Mesothelial cell of epicardium (in vitro differentiated cells): ENCODE measurements around the gene ERAP2. TPM values are rescaled to one million over a fixed set of nuclear protein-coding genes. Genes with fewer than 3 reads are reported as not detected.

Source experiments
- DNase-seq, 2 experiments: peaks; one replicate each; pipeline ENCODE4 v3.0.0; 2021; ENCODE audit warnings: low spot score in 2 of 2; ENCODE audit not compliant: unreplicated experiment in 2 of 2
- H3K27ac Mint-ChIP-seq: 2 replicates; pipeline ENCODE4 v1.8.0; 2021; ENCODE audit warnings: mixed read lengths
- H3K27me3 Mint-ChIP-seq: 2 replicates; pipeline ENCODE4 v1.8.0; 2021; ENCODE audit warnings: low read depth, mixed read lengths
- H3K36me3 Mint-ChIP-seq: 2 replicates; pipeline ENCODE4 v1.8.0; 2021; ENCODE audit warnings: mixed read lengths
- H3K4me1 Mint-ChIP-seq: 2 replicates; pipeline ENCODE4 v1.8.0; 2021; ENCODE audit warnings: mixed read lengths
- H3K4me3 Mint-ChIP-seq: 2 replicates; pipeline ENCODE4 v1.8.0; 2021; ENCODE audit warnings: mild to moderate bottlenecking, moderate library complexity, mixed read lengths
- H3K9me3 Mint-ChIP-seq: 2 replicates; pipeline ENCODE4 v1.8.0; 2021; ENCODE audit warnings: mixed read lengths
- CTCF ChIP-seq: fragments of 200-600 bp; sonication (generic); IDR thresholded peaks from one replicate; pipeline ENCODE4 v1.5.0; 2021; ENCODE audit warnings: antibody characterized with exemption; ENCODE audit not compliant: unreplicated experiment
- total RNA-seq: library from RNA; stranded (reverse); gene quantifications from 3 replicates; pipeline ENCODE4 v1.2.1, GENCODE V29; 2021

The ERAP2 gene
- total RNA-seq, 1 donor from 2014 or later: 0.74 TPM

- Mint-ChIP-seq H3K36me3 (no peaks in the 10 kb centered on the region), H3K27ac (no peak overlapping the region)
- DNase-seq: no peak
Measured at GRCh38 chr5:96885518-96886338, 9.4 kb downstream of the ERAP2 start.

GRCh38 chr5:96893342-96893741, 17.0 kb downstream of the ERAP2 start:
- no peak for DNase-seq
- peaks cover 2% of the 10 kb centered on the region for H3K27me3 Mint-ChIP-seq
- no peak overlapping the region for H3K4me3 Mint-ChIP-seq
- H3K36me3 Mint-ChIP-seq: no peaks in the 10 kb centered on the region
- TF ChIP-seq CTCF: no peak
- H3K9me3 Mint-ChIP-seq: no peaks in the 10 kb centered on the region
- H3K27ac Mint-ChIP-seq: no peak overlapping the region
- no peaks in the 10 kb centered on the region for H3K4me1 Mint-ChIP-seq

More at GRCh38 chr5:96885518-96886338, 9.4 kb downstream of the ERAP2 start:
- TF ChIP-seq CTCF: no peak
- Mint-ChIP-seq H3K27me3 (peaks cover 2% of the 10 kb centered on the region), H3K9me3 (no peaks in the 10 kb centered on the region), H3K4me1 (peaks cover 12% of the 10 kb centered on the region), H3K4me3 (no peak overlapping the region)

- DNase-seq: no peak
- Mint-ChIP-seq H3K27ac (no peak overlapping the region), H3K4me1 (no peaks in the 10 kb centered on the region), H3K36me3 (no peaks in the 10 kb centered on the region), H3K27me3 (no peaks in the 10 kb centered on the region), H3K4me3 (no peak overlapping the region), H3K9me3 (no peaks in the 10 kb centered on the region)
- no peak for TF ChIP-seq CTCF
Measured at GRCh38 chr5:96896276-96896675, 20.0 kb downstream of the ERAP2 start.

- H3K4me1 Mint-ChIP-seq: no peaks in the 10 kb centered on the region
- H3K9me3 Mint-ChIP-seq: no peaks in the 10 kb centered on the region
- DNase-seq: no peak
- no peaks in the 10 kb centered on the region for H3K36me3 Mint-ChIP-seq
- H3K27ac Mint-ChIP-seq: no peak overlapping the region
- H3K27me3 Mint-ChIP-seq: no peaks in the 10 kb centered on the region
- no peak for TF ChIP-seq CTCF
- no peak overlapping the region for H3K4me3 Mint-ChIP-seq
Measured at GRCh38 chr5:96896806-96897205, 20.5 kb downstream of the ERAP2 start.

GRCh38 chr5:96901384-96901783, 25.1 kb downstream of the ERAP2 start:
- H3K4me1 Mint-ChIP-seq: no peaks in the 10 kb centered on the region
- no peak overlapping the region for H3K4me3 Mint-ChIP-seq
- H3K27ac Mint-ChIP-seq: no peak overlapping the region
- no peak for DNase-seq
- H3K9me3 Mint-ChIP-seq: no peaks in the 10 kb centered on the region
- no peaks in the 10 kb centered on the region for H3K27me3 Mint-ChIP-seq
- H3K36me3 Mint-ChIP-seq: no peaks in the 10 kb centered on the region
- TF ChIP-seq CTCF: no peak

GRCh38 chr5:96901841-96902240, 25.5 kb downstream of the ERAP2 start:
- TF ChIP-seq CTCF: no peak
- Mint-ChIP-seq H3K36me3 (no peaks in the 10 kb centered on the region), H3K4me1 (no peaks in the 10 kb centered on the region), H3K27ac (no peak overlapping the region), H3K4me3 (no peak overlapping the region), H3K9me3 (no peaks in the 10 kb centered on the region), H3K27me3 (no peaks in the 10 kb centered on the region)
- DNase-seq: no peak
